GM12875 (cell line): Measurements from ENCODE around the gene GRAMD1C.

Source experiments
- H3K4me3 ChIP-seq: one replicate; pipeline ENCODE4 v1.5.1; 2011; ENCODE audit warnings: low read depth, low read length, control low read depth
- TF ChIP-seq, protein P1 (sequence below): IDR thresholded peaks from 2 replicates; pipeline ENCODE4 v1.5.1; 2011; ENCODE audit warnings: low read depth, mild to moderate bottlenecking, control low read depth, inconsistent platforms, low read length, moderate library complexity, borderline replicate concordance; ENCODE audit not compliant: insufficient read depth

Gene GRAMD1C

DNA sequence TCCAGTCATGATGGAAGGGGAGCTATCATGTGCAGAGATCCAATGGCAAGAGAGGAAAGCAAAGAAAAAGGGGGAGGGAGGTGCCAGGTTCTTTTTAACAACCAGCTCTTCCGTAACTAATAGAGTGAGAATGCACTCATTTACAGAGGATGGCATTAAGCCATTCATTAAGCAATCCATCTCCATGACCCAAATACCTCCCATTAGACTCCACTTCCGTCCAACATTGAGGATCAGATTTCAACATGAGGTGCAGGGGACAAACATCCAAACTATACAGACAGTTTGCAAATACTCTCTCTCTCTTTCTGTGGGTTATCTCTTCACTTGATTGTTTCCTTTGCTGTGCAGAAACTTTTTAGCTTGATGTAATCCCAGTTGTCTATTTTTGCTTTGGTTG lies 130.4 kb downstream of the GRAMD1C start:
- no peak overlapping the region for H3K4me3 ChIP-seq

DNA sequence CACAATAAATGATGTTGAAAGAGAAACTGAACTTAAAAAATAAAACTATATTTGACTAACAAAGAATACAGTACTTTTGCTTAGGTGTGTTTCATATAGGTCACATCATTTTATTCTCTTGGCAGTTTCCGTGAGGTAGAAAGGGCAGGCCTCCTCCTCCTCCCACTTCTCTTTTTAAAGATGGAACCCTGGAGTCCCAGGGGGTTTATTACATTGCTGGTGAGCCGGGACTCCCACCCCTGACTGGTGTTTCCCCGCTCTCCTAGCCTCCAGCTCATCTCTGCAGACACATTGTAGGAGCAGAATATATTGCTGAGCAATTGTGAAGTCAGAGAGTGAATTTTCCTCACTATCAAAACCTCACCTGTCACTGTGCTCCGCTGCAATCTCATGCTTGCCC lies 139.2 kb downstream of the GRAMD1C start:
- TF ChIP-seq, protein P1, sequence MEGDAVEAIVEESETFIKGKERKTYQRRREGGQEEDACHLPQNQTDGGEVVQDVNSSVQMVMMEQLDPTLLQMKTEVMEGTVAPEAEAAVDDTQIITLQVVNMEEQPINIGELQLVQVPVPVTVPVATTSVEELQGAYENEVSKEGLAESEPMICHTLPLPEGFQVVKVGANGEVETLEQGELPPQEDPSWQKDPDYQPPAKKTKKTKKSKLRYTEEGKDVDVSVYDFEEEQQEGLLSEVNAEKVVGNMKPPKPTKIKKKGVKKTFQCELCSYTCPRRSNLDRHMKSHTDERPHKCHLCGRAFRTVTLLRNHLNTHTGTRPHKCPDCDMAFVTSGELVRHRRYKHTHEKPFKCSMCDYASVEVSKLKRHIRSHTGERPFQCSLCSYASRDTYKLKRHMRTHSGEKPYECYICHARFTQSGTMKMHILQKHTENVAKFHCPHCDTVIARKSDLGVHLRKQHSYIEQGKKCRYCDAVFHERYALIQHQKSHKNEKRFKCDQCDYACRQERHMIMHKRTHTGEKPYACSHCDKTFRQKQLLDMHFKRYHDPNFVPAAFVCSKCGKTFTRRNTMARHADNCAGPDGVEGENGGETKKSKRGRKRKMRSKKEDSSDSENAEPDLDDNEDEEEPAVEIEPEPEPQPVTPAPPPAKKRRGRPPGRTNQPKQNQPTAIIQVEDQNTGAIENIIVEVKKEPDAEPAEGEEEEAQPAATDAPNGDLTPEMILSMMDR = no peak
- H3K4me3 ChIP-seq = no peak overlapping the region

More for the DNA sequence above, 130.4 kb downstream of the GRAMD1C start:
- TF ChIP-seq, protein P1 = no peak

DNA sequence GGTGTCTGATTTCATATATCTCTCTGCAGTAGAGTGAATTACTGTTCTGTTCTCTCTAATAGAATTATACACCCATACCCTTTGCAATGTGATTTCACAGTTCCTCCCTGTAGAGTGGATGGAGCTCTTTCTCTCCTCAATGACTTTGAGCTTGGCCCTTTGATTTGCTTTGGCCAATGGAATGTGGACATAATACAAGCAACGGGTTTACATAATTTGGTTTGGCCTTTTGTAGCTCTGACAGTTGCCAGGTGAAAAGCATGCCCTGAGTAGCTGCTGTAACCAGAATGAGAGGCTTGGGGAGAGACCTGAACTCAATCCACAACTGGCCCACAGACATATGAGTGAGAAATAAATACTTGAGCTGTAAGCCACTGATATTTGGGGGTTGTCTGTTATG lies 141.3 kb downstream of the GRAMD1C start:
- no peak overlapping the region for H3K4me3 ChIP-seq
- TF ChIP-seq, protein P1 = no peak

DNA sequence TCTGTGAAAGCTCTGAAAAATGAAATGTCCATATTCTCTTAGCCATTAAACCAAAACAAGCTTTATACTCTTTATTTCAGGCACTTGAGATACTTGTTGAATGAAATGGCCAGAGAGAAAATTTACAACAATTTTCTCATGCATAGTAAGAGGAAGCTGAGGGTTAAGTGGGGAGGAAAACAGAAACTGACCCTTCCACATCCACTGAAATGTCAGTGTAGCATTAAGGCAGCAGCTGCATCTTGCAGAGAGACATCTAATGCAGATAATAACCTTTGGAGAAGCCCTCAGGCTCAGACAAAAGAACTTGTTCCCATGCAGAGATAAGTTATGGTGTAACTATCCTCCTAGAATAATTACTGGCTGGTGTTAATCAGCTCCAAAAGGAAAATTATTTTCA lies 143.2 kb downstream of the GRAMD1C start:
- TF ChIP-seq, protein P1 = no peak
- H3K4me3 ChIP-seq = no peak overlapping the region

GRCh38 chr3:113983544-113983943 lies 145.0 kb downstream of the GRAMD1C start:
- H3K4me3 ChIP-seq = no peak overlapping the region
- TF ChIP-seq, protein P1 = no peak

GRCh38 chr3:113985541-113985940 lies 147.0 kb downstream of the GRAMD1C start:
- TF ChIP-seq, protein P1 = no peak
- H3K4me3 ChIP-seq = no peak overlapping the region
